GM18870 (cell line): Measurements from ENCODE around the gene CEP128.

Experiments used
- ATAC-seq: cut with Tn5 transposase; IDR thresholded peaks from one replicate; pipeline ENCODE4 v1.9.1; 2021; ENCODE audit warnings: moderate library complexity; ENCODE audit not compliant: unreplicated experiment

CEP128 gene

DNA sequence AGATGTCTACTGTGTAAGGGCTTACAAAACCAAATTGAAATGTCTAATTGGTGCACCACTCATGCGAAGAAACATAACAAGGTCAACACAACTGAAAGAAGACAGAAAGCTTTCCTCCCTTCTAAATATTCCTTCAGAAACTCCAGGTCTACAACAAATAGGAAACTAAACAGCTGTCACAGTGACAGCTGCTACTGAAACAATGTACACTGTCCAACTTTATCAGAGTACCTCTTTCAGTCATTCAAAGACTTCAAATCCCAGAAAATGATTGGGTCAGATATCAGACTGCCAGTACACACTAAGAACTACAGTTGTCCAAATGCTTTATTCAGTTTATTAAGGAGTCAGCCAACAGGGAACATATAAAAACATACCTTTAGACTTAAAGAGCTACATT lies 35.2 kb downstream of the CEP128 start:
- ATAC-seq, result no peak

DNA sequence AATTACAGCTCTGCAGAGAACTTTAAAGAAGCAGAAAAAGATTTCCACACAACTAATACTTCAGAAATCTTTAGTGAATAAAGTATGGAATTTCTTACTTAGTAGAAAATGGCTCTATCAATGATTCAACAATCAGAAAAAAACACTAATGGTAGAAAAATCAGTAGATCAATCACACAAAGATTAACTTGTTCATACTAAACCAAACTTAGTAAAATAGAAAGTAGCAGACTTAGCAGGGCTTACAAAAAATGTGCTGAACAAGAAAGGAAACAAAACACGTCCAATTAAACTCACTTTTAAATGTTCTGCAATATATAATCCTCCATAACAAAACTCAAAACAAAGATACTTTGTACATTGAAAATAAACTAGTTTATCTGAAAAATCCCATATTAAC lies 38.9 kb downstream of the CEP128 start:
- no peak for ATAC-seq

DNA sequence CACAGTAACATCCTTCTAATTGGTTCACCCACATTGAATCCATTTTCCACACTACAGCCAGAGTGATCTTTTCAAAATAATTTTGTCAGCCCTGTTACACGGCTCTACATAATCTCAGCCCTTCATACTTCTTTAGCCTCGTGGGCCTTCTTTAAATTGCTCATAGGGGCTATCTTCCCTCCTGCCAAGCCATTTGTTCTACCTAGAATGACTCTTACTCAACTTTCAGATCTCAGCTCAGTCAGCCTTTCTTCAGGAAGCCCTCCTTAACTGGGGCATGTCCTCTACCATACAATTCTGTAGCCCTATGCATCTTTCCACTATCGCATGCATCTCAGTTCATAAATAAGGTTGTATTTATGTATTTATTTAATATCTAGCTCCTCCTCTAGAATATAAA lies 39.7 kb downstream of the CEP128 start:
- no peak for ATAC-seq

DNA sequence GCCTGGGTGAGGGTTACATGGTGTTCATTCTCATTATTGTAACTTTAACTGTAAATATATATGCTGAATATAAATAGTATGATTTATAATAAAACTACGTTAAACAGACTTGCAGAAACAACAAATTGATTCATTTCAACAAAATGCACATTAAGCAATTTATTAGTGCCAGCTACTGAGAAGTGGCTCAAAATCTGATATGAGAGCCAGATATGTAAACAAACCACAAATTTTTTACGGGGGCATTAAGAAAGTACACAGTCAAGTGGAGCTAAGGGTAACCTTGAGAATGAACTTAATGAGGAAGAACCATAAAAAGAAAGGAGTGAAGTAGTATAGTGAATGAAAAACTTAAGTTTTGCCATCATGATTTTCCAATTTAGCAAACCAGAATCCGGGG lies 40.3 kb downstream of the CEP128 start:
- no peak for ATAC-seq

DNA sequence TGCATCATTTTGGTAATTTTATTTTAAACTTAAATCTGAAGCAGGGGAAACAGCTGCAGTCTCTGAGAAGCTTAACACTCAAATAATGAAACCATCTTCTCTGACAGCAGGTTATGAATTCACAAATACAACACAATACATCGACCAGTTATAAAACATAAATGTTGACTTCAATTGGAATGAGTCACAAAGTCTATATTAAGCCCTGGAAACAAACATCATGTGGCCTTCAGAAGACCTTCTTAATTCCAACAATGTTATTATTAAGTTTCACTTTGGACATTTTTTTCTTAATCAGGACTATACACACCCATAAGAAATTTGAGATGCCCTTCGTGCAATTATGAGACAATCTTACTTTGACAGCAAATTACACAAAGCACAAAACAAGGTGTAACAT lies 68.9 kb downstream of the CEP128 start:
- ATAC-seq, result no peak

DNA sequence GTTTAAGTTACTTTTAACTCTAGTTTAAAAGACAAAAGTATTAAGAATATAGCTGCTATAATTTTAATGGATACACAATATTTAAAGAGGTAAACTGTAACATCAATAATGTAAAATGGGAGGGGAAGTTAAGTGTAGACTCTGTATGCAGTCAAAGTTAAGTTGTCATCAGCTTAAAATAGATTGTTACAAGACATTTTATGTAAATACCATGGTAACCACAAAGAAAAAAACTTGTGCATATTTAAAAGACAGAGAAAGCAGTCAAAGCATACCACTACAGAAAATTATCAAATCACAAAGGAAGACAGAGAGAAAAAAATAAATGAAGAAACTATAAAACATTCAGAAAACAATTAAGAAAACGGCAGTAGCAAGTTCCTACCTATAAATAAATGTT lies 73.3 kb downstream of the CEP128 start:
- ATAC-seq, result no peak

DNA sequence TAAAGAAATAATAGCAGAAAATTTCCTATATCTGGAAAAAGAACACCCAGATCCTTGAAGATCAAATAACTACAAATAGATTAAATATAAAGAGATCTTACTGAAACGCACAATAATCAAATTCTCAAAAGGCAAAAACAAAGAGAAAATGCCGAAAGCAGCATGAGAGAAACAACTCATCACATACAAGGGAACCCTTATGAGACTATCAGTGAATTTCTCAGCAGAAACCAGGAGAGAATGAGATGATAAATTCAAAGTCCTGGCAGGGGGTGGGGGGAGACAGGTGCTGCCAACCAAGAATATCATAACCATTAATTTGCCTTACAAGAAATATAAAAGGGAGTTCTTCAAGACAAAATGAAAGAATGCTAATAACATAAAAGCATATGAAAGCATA lies 73.7 kb downstream of the CEP128 start:
- no peak for ATAC-seq

DNA sequence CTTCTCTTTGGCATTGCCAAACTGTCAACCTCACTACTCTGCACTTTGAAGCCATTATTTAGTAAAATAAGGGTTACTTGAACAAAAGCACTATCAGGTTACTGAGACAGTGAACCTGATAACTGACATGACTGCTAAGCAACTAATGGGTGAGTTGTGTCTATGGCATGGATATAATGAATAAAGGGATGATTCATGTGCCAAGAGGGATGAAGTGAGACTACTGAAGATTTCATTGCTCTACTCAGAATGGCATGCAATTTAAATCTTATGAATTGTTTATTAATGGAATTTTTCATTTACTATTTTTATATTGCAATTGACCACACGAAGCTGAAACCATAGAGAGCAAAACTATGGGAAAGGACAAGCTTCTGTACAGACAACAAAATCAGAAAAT lies 74.4 kb downstream of the CEP128 start:
- ATAC-seq, result no peak

DNA sequence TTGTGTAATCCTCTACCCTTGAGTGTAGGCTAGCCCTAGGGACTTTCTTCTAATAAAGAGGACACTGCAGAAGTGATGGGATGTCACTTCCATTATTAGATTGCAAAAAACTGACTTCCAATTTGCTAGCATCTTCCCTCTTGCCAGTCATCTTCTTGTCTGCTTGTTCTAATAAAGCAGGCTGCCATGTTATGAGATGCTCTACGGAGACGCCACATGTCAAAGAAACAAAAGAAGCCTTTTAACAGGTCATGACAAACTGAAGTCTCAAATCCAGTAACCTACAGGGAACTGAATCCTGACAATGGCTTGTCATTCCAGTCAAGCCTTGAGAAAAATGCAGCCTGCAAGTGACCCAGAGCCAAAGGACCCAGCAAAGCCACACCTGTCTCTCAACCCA lies 76.0 kb downstream of the CEP128 start:
- ATAC-seq, result no peak

DNA sequence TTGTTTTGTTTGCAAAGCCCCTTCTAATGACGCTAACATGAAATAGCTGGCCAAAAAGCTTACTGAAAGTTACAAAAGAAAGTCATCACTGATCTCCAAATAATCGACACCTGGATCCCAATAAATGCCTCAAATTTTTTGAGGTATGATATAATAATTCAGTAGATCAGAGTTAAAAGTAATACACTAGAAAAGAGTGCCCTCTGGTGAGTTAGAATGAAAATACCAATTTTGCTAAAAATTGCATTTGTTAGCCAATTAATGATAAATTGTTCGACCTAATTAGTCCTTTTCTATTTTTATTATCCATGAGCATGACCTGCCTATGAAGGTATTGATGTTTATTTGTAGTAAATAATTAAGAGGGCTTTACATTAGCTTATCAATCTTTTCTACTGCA lies 78.6 kb downstream of the CEP128 start:
- no peak for ATAC-seq

DNA sequence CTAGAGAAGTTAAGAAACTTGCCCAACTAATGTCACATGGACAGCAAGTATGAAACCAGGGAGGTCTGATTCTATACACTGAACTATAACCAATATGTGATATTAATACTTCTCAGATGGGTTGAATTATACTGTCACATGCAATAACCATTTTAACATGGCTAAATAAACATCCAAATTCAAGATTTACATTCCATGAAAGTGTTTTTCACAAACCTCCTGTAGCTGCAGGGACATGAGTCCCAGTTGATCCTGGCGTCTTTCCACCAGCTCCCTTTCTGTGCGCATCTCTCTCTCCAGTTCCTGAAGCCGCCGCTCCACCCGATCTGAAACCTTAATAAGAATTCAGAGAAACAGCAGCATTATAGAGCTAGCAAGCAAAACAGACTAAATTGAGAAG lies 79.0 kb downstream of the CEP128 start:
- no peak for ATAC-seq

DNA sequence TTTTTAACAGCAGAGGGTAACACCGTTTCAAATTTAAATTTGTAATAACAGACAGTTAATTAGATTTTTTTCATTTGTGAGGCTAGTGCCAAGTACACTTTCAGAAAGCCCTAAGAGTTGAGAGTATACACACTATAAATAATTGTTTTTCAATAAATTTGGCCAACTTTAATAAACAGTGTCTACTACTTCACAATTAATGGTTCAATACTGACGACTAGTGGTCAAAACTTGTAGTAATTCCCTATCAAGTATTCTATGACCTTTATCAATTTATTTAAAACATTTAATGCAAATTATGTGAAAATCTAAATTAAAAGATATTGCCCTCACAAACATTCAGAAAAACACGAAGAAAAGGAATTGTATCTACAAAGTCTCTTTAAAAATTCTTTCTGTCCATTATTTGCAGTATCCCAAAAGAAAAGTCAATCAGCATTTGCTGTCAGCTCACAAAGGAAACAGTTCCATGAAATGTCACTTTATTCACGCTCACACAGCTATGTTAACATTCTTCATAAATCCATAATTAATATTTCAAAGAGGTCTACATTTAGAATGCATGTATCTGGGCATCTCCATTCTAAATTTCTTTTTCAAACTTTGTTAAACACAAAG lies 91.2 kb downstream of the CEP128 start:
- peak; percentile 66 for ATAC-seq

DNA sequence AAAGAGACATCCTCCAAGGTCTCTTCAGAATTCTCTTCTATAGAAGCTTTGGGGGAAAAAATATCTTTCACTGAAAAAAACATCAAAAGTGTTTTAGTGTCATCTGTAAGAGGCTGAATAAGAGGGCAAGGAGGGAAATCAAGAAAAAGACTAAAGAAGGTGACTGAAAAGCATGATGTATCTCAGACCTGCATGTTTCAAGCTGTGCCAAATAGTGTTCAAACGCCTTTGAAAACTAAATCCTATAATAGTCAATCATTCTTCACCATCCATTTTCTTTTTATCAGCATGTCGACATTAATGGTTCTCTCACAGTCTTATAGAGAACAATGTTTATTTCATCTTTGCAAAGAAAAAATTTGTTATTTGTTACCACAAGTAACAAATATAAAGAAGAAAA lies 94.5 kb downstream of the CEP128 start:
- ATAC-seq, result no peak

DNA sequence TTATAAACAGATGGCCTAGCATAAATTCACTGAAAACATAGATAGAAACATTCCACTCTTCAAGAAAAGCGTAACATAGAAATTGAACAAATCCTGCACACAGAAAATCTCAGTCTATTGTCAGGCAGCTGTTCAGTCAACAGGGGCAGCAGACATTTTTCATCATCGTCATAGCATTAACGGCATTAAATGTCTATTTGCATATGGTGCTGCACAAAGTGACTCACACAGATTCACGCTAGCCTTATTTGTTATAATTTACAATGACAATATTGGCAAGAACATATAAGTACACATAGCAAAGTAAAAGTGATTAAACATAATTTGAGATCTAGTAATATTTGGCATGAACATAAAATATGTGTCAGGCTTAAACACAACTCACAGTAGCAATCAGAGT lies 95.7 kb downstream of the CEP128 start:
- ATAC-seq, result no peak

DNA sequence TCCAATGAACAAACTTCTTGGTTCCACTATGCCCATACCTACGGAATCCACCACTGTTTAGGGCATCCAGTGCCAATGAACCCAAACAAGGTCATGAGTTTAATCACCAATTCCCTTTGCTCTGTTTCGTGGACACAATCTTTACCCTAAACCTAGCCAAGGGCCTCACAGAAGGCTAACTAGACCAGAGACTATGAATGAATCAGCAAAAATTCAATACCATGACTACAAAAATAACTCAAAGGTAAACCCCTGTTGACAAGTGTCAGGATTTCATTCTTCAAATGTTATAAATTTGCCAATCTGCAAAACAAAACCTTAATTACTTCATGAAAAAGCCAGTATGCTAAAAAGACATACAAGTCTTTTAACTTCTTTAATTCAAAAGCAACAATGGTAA lies 96.7 kb downstream of the CEP128 start:
- no peak for ATAC-seq

DNA sequence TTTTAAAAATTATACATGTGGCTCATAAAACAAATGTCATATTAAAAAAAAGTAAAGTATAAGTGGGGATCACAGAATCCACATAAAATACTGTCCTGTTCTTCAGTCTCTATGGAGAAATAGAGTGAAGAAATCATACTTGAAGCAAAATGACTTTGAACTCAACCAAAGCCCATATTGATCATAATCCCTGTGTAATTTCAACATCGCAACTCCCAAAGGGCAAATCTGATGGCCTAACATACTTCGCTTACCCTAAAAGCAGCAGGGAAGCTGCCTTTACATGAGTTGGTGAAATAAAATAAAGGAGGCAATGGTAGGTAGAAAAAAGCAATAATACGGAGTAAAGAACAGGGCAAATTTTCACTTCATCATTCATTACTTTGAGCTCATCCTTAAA lies 101.8 kb downstream of the CEP128 start:
- no peak for ATAC-seq

DNA sequence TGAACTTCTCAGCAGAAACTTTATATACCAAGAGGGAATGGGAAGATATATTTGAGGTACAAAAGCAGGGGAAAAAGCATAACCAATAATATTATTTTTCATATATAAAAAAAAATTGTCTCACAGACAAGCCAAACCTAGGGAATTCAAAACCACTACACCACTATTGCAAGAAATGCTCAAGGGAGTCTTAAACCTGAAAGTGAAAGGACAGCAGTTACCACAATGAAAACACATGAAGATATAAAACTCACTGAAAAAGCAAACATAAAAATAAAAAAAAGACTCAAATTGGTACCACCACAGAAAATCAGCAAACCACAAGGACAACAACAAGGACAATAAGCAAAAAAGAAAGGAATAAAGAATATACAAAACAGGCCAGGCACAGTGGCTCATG lies 131.9 kb downstream of the CEP128 start:
- no peak for ATAC-seq

DNA sequence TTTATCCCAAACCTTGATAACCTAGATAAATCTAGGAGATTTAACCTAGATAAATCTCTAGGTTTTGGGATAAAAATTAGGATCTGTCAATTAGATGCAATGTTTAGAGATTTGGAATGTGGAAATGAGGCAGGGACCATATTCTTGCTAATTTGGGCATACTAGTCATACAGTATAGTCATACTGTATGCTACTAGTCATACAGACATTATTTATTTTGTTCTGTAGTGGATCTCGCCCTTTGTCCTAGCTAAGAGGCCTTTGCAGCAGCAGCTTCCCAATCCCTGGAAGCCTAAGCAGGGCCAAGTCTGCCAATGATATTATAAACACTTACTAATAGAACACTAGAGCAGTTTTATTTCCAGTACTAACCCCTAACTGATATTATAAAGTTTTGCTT lies 136.4 kb downstream of the CEP128 start:
- ATAC-seq, result no peak

DNA sequence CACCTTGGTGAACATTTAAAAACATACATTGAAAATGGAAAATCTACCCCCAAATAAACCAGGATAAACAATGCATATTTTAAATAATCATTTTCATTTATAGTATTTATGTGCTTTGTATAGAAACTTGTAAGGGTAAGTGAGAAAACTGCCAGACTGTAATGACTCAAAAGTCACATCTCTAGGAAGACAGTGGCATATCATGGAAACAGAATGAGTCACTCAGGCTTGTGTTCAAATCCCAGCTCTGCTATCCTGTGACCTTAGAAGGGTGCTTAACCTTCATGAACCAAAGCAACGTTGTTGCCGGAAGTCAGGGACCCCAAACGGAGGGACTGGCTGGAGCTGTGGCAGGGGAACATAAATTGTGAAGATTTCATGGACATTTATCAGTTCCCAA lies 142.7 kb downstream of the CEP128 start:
- ATAC-seq, result no peak

DNA sequence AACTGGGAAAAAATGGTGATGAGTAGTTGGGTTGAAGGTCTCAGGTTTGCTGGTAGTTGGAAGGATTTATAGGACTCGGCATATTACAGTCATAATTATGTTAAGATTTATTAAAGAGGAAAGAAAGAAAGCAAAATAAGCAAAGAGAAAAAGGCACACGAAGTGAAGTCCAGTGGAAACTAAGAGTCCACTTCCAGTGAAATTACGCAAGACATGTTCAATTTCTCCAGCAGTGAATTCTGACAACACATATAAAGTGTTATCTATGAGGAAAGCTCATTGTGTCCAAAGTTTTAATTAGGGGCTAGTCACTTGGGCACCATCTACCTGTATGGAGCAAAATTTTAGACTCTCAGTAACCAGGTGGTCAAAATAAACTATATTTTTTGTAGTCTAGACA lies 143.3 kb downstream of the CEP128 start:
- ATAC-seq, result no peak

DNA sequence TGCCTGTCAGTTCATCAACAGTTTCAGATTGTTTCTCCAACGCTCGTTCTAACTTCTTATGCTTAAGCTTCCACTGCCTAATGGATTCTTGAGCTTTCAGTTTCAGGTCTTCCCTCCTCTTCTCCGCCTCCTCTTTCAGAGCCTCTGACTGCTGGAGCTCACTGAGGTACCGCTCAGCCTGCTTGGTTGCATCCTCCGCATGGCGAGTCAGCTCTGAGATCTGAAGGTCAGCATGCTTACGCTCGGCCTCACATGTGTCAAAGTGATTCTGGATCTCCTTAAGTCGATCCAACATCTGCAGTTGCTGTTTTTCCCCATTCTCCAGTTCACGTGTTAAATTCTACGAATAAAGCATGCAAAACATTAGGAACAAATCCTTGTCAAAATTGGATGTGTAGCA lies 148.8 kb downstream of the CEP128 start:
- ATAC-seq, result no peak

DNA sequence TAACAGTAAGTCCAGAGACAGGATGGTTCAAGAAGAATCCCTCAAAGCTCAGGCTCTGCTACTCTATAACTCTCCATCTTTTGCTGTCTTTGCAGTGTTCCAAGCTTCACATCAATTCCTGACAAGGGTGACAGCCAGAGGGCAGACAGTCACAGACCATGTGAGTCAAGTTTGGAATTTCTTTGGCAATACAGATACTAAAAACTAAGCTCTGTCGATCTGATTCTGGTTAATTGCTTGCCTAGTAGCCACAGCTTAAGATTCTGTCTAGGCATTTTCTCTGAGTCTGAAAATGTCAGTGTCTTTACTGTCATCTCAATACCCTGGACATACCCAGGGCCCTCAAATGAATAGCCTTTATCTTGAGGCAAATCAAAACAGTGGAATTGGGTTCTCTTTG lies 153.7 kb downstream of the CEP128 start:
- ATAC-seq, result no peak

DNA sequence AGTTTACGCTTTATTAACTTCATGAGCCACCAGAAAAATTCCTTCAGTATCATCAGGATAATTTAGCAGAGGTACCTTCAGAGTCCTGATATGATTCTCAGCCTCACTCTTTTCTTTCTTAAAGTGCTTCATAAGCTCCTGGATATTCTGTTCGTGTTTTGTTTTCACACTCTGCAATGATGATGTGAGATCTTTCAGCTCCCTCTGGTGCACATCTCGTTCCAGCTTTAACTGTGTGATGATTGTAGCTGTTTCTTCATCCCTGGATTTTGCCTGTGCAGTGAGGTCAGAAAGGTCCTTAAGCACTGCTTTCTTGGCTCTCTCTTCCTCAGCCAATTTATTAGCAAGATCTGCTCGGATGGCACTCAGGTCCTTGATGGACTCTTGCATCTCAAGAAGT lies 156.7 kb downstream of the CEP128 start:
- no peak for ATAC-seq

DNA sequence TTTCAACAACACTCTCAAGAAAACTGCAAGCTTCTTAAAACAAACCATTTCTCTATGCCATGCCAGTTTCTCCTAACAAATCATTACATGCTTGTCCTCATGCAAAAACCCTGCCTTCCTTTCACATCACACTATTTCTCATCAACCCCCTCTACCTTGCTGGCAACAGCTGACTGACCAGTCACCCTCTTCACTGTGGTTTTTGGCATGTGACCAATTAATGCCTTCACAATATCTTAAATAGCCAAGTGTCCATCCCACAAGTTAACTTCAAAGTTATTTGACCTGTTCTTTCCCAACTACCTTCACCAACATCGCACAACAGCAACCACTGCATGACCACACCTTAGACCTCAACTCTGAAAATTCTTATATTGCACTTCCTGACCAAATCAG lies 159.6 kb downstream of the CEP128 start:
- no peak for ATAC-seq
